AG04450 (cell line): Measurements from ENCODE around the gene SGO1. TPM values are rescaled to one million over a fixed set of nuclear protein-coding genes. Genes with fewer than 3 reads are reported as not detected.

Experiments used
- CTCF ChIA-PET: fragments of 300-600, 350-600 bp; formaldehyde crosslinking; extraction: SDS; loops from one replicate; lab custom pipeline; 2022; ENCODE audit warnings: antibody characterized with exemption, inconsistent platforms; lab: Charles Lee
- POLR2A ChIA-PET: fragments of 350-600 bp; formaldehyde crosslinking; extraction: SDS; loops from one replicate; lab custom pipeline; 2021; ENCODE audit warnings: antibody characterized with exemption, inconsistent platforms; lab: Yijun Ruan, JAX
- DNase-seq: peaks from one replicate; pipeline ENCODE4 v3.0.0-alpha.2; 2011; ENCODE audit warnings: low read depth, low spot score
- H3K27ac ChIP-seq: one replicate; pipeline ENCODE4 v1.5.1; 2012; ENCODE audit warnings: low read depth, low read length, control low read depth
- H3K27me3 ChIP-seq: one replicate; pipeline ENCODE4 v1.6.0; 2012; ENCODE audit warnings: low read length; ENCODE audit not compliant: control insufficient read depth, insufficient read depth
- H3K4me3 ChIP-seq: 2 replicates; pipeline ENCODE4 v1.5.1; 2011; ENCODE audit warnings: mild to moderate bottlenecking, low read depth, low read length, control low read depth
- H3K9me3 ChIP-seq: 2 replicates; pipeline ENCODE4 v1.5.1; 2012; ENCODE audit warnings: low read length; ENCODE audit not compliant: control insufficient read depth, insufficient read depth
- polyA plus RNA-seq: library from polyadenylated mRNA; depleted of rRNA; stranded (reverse); fragments of >200 nt; gene quantifications from 2 replicates; pipeline ENCODE4 v1.2.3, GENCODE V29; 2011; rRNA removed
- small RNA-seq: library from RNA; depleted of rRNA; stranded (forward); fragments of <200 nt; gene quantifications from one replicate; pipeline ENCODE3, GENCODE V24; 2012; ENCODE audit warnings: low read depth; ENCODE audit not compliant: insufficient read length
- TF ChIP-seq, protein P1 (sequence below): IDR thresholded peaks from 2 replicates; pipeline ENCODE4 v1.5.1; 2011; ENCODE audit warnings: low read depth, low read length, control low read depth, inconsistent platforms

The SGO1 gene
- polyA plus RNA-seq, 1 experiment = 2.2 TPM

GRCh38 chr3:20128358-20128757 lies 57.6 kb downstream of the SGO1 start:
- no peak overlapping the region for H3K4me3 ChIP-seq
- H3K27ac ChIP-seq = no peak overlapping the region
- TF ChIP-seq, protein P1, sequence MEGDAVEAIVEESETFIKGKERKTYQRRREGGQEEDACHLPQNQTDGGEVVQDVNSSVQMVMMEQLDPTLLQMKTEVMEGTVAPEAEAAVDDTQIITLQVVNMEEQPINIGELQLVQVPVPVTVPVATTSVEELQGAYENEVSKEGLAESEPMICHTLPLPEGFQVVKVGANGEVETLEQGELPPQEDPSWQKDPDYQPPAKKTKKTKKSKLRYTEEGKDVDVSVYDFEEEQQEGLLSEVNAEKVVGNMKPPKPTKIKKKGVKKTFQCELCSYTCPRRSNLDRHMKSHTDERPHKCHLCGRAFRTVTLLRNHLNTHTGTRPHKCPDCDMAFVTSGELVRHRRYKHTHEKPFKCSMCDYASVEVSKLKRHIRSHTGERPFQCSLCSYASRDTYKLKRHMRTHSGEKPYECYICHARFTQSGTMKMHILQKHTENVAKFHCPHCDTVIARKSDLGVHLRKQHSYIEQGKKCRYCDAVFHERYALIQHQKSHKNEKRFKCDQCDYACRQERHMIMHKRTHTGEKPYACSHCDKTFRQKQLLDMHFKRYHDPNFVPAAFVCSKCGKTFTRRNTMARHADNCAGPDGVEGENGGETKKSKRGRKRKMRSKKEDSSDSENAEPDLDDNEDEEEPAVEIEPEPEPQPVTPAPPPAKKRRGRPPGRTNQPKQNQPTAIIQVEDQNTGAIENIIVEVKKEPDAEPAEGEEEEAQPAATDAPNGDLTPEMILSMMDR = no peak
- CTCF ChIA-PET = interaction anchor here (0.7 kb wide), 1 partner anchor 45 kb away, joined by 4 read pairs; no protein-coding TSS in a partner anchor
- no peaks in the 10 kb centered on the region for H3K27me3 ChIP-seq
- DNase-seq = no peak
- no peaks in the 10 kb centered on the region for H3K9me3 ChIP-seq
- POLR2A ChIA-PET = no interaction called here

DNA sequence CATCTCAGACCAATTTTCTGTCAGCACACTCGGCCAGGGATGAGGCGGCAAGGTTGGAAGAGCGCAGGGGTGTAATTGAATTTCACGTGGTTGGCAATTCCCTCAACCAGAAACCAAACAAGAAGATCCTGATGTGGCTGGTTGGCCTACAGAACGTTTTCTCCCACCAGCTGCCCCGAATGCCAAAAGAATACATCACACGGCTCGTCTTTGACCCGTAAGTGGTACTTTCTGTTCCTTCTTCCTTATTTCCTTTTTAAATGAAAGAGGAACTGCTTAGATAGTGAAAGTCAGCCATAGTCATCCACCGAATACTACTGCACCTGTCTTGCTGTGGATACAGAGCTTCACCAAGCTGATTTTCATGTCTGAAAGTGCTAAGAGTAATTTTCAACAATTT lies 60.1 kb downstream of the SGO1 start:
- H3K9me3 ChIP-seq = no peaks in the 10 kb centered on the region
- no peak overlapping the region for H3K4me3 ChIP-seq
- DNase-seq = no peak
- H3K27ac ChIP-seq = no peak overlapping the region
- CTCF ChIA-PET = no interaction called here
- POLR2A ChIA-PET = no interaction called here
- TF ChIP-seq, protein P1 = no peak
- no peaks in the 10 kb centered on the region for H3K27me3 ChIP-seq

DNA sequence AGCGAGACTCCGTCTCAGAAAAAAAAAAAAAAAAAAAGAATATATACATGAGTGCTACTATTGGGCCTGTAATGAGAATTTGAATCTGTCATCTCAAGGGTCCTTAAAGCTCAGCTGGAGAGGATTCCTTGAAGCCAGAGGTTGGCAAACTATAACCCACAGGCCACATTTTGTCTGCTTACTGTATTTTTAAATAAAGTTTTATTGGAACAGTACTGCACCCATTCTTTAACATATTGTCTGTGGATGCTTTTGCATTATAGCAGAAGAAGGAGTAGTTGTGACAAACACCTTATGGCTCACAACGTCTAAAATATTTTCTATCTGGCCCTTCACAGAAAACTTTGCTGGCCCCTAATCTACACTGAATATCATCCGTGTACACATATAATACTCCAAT lies 60.7 kb downstream of the SGO1 start:
- TF ChIP-seq, protein P1 = no peak
- H3K4me3 ChIP-seq = no peak overlapping the region
- POLR2A ChIA-PET = no interaction called here
- no peak overlapping the region for H3K27ac ChIP-seq
- CTCF ChIA-PET = no interaction called here
- H3K9me3 ChIP-seq = no peaks in the 10 kb centered on the region
- H3K27me3 ChIP-seq = no peaks in the 10 kb centered on the region
- no peak for DNase-seq

GRCh38 chr3:20123131-20123652 lies 62.8 kb downstream of the SGO1 start:
- H3K4me3 ChIP-seq = no peak overlapping the region
- H3K9me3 ChIP-seq = no peaks in the 10 kb centered on the region
- H3K27ac ChIP-seq = no peak overlapping the region
- CTCF ChIA-PET = no interaction called here
- H3K27me3 ChIP-seq = no peaks in the 10 kb centered on the region
- DNase-seq = no peak
- TF ChIP-seq, protein P1 = no peak
- POLR2A ChIA-PET = no interaction called here

DNA sequence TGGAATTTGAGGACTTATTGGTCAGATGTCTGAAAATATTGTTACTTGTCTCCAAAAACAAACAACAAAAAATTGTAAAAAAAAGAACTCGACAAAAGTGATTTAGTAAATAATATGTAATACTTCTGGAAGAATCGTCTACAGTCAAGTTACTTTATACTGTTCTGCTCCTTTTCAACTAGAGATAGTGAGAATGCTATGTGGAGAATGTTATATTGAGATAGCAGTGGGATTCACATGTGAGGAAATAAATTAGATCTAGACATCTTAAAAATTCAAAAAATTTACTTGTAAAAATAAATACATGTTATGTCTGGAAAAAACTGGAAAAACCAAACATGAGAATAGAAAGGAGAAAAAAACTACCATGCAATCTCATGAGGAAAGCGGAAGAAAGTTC lies 64.9 kb downstream of the SGO1 start:
- Histone ChIP-seq H3K4me3 (no peak overlapping the region), H3K9me3 (no peaks in the 10 kb centered on the region), H3K27ac (no peak overlapping the region), H3K27me3 (no peaks in the 10 kb centered on the region)
- TF ChIP-seq, protein P1 = no peak
- no peak for DNase-seq
- ChIA-PET CTCF (no interaction called here), POLR2A (no interaction called here)

Small RNA genes lying within 50 kb of the gene (small RNA-seq; reads per million reads assigned to genes)
- gene MIR3135A = not detected

Other genes with a start within 250 kb of the SGO1 start
- 44.5 and 58.7 TPM in 2 replicates for gene RAB5A, start 239.1 kb downstream of the SGO1 start, polyA plus RNA-seq
- not detected in 2 replicates for gene PP2D1, start 173.9 kb downstream of the SGO1 start, polyA plus RNA-seq
- gene KAT2B, start 145.8 kb downstream of the SGO1 start, polyA plus RNA-seq = 4.6 and 5.5 TPM in 2 replicates